Mucosa of gallbladder (tissue), 1 donor: ENCODE data around the gene RBM12. TPM values are rescaled to one million over a fixed set of nuclear protein-coding genes. Genes with fewer than 3 reads are reported as not detected.
"Not testable (repeated sequence)": the region's sequence is repeated elsewhere in the genome, so short reads cannot be mapped to it uniquely, and the experiment has no call there.

ENCODE experiments used
- DNase-seq: peaks from one replicate; pipeline ENCODE4 v3.0.0-alpha.2; 2020; ENCODE audit warnings: low spot score
- total RNA-seq: library from RNA; stranded (reverse); gene quantifications from one replicate; pipeline ENCODE4 v1.2.1, GENCODE V29; 2021
- donor health status: DM: no; HTN: no; CAD: no.

RBM12 gene
- total RNA-seq, 1 donor from 2014 or later, result 68.5 TPM

GRCh38 chr20:35698298-35699126, 33.8 kb upstream of the RBM12 start:
- no peak for DNase-seq

GRCh38 chr20:35697696-35698297, 33.1 kb upstream of the RBM12 start:
- no peak for DNase-seq

DNA sequence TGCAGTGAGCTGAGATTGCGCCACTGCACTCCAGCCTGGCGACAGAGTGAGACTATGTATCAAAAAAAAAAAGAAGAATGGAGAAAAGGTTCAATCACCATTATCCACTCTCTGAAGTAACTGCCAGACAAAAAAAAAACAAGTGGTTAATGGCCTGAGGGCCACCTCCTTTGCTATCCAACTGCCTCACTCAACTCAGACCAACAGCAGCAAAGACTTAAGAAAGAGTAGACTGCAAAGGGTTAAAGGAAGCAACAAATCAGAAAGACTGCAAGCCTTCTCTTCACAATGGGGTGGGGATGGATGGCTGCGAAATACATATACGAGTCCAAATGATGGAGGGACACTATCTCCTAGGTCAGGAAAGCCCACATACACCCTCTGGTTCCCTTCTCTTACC, 31.3 kb upstream of the RBM12 start:
- no peak for DNase-seq

DNA sequence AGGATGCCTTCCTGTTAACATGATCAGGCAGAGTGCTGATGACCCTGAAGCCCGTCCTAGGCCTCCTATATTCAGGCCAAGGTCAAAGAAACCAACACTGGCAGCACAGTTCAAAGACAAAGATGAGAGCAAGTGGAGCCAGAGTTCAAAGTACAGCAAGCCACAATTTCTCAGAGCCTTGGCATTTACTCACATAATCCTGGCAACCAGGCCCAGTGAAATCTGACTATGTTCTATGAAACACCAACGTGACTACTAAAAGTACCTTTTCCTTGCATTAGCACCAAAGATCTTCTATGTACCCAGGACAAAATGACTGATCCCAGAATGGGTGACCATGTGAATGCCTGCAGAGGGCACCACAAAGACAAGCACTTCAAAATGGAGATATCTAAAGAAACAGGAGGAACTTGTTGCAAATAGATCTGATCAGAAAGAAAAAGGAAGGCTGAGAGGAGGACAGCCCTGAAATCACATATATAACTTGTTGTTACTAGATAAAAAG, 30.6 kb upstream of the RBM12 start:
- no peak for DNase-seq

DNA sequence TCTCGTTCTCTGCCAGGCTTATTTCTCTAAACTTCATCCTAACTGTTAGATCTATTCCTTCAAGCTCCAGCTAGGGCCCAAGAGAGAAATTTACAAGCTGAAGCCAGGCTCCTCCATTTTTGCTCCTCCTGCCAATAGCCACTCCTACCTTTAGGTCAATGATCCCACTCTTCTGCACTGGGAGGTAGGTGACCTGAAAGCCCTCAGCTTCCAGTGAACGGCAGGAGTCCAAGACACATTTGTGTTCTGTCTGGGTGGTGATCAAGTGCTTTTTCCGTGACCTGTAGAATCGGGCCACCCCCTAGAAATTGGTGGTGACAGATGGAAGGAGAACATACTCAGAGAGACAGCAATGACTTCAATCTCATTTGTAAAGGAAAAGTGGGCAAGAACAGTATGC, 25.6 kb upstream of the RBM12 start:
- DNase-seq, result no peak

- not testable (repeated sequence) for DNase-seq
These were observed 22.2 kb upstream of the RBM12 start for GRCh38 chr20:35686872-35687271.

DNA sequence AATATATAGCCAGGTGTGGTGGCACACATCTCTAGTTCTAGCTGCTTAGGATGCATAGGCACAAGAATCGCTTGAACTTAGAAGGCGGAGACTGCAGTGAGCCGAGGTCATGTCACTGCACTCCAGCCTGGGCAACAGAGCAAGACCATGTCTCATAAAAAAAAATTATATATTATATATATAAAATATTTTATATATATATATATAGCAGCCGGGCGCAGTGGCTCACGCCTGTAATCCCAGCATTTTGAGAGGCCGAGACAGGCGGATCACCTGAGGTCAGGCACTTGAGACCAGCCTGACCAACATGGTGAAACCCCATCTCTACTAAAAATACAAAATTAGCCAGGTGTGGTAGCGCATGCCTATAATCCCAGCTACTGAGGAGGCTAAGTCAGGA, 20.7 kb upstream of the RBM12 start:
- not testable (repeated sequence) for DNase-seq

GRCh38 chr20:35681960-35682359, 17.3 kb upstream of the RBM12 start:
- no peak for DNase-seq

- DNase-seq, result no peak
These were observed 15.9 kb upstream of the RBM12 start for GRCh38 chr20:35680452-35681183.

DNA sequence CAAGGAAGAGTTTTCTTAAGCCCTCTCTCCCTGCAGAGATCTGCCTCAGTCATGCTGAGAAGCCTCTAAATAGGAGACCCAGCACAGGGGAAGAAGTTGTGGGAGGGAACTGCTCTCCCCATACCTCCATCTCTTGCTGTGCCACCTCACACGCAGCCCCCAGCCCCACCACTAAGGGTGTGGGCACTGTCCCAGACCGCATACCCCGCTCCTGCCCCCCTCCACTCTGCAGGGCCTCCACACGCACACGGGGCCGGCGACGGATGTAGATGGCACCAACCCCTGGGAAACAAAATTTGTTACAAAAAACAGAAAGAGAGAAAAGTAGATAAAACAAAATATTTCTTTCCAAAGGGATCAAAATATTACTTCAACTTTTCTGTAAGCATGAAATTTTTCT, 10.2 kb upstream of the RBM12 start:
- DNase-seq, result no peak

DNA sequence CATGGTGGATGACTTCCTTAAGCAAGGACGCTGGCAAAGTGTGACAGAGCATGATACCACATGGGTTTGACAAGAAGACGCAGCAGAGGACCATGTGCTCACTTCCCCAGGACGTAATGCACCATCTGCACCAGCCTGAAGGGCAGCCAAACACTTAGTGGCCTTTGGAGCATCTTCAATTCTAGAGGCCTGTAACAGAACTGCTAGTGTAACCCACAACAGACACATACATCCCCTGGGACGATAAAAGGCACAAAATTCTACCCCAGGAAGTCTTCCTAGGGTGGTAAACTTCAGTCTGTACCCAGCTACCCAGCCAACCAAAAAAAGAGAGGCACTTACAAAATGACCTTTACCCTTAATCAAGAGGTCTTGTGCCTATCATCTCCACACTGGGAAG, 9.2 kb upstream of the RBM12 start:
- DNase-seq, result no peak

DNA sequence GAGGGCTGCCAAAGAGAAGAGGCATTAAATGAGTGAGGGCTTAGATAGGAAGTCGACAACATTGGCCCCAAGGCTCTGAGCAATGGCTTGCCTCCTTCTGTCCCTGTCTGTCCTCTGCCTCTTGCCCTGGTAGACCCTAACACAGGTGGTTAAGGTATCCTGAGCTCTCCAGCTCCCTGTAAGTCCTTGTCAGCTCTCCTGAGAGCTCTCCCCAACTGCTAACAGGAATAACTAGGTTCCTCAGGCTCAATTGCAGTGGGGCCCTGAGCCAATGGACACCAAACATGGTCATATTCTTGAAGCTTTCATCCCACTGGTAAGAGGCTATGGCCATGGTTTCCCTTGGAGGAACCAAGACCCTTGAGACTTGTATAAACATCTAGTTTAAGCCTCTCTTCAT, 5.0 kb upstream of the RBM12 start:
- no peak for DNase-seq

GRCh38 chr20:35669221-35669620, 4.5 kb upstream of the RBM12 start:
- no peak for DNase-seq

- no peak for DNase-seq
These were observed 1.2 kb upstream of the RBM12 start for GRCh38 chr20:35665949-35666288.

GRCh38 chr20:35663516-35664465, 909 bp downstream of the RBM12 start:
- DNase-seq, result peak; percentile 23

- DNase-seq, result no peak
These were observed 2.1 kb downstream of the RBM12 start for GRCh38 chr20:35662551-35662950.

DNA sequence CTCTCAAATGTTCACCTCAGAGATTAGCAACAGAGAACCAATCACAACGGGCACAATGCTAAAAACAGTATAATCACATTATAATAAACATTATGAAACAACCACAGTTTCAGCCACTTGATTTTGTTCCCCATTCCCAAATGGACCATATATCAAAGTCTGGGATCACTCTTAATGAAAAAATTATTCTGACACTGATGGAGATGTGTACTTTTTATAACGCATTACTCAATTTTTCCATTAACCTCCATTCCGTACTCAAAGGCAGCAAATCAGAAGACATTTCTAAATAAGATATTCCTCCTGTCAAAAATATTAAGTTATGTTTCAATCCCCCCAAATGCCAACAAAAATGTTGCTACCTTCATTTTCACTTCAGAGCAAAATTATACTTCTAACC, 2.8 kb downstream of the RBM12 start:
- DNase-seq, result no peak

- DNase-seq, result no peak
These were observed 3.6 kb downstream of the RBM12 start for GRCh38 chr20:35661053-35661452.

- DNase-seq, result no peak
These were observed 4.4 kb downstream of the RBM12 start for GRCh38 chr20:35660122-35660937.

GRCh38 chr20:35657271-35657670, 7.4 kb downstream of the RBM12 start:
- DNase-seq, result no peak

DNA sequence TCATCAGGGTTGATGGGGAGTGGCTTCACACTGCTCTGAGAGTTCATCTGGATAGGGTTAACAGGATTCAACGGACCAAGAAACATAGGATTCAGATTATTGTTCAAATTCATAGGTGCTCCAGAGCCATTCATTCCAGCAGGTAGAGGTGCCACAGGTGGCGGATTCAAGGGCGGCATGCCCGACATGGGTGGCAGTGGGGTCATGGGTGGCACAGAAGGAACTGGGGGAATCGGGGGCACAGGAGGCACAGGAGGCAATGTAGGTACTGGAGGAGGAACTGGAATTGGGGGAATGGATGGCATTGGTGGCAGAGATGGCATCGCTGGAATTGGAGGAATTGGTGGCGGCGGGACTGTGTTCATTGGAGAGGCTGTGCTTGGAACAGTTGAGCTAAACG, 10.3 kb downstream of the RBM12 start:
- no peak for DNase-seq
